ENCODE data around the gene ISYNA1.

ISYNA1 gene

GRCh38 chr19:18443831-18444230 lies 5.9 kb upstream of the ISYNA1 start:
- DNase-seq (ENCODE audit: low read depth) = no peak

- DNase-seq (ENCODE audit: low read depth) = no peak
Observed at GRCh38 chr19:18443406-18443805, 5.5 kb upstream of the ISYNA1 start.

- no peak for DNase-seq (ENCODE audit: low read depth)
Observed at GRCh38 chr19:18442941-18443340, 5.0 kb upstream of the ISYNA1 start.

GRCh38 chr19:18441804-18442788 lies 4.2 kb upstream of the ISYNA1 start:
- DNase-seq (ENCODE audit: low read depth) = no peak

- no peak for DNase-seq (ENCODE audit: low read depth)
Observed at GRCh38 chr19:18440936-18441803, 3.2 kb upstream of the ISYNA1 start.

- DNase-seq (ENCODE audit: low read depth) = no peak
Observed at GRCh38 chr19:18440415-18440877, 2.5 kb upstream of the ISYNA1 start.

GRCh38 chr19:18439910-18440237 lies 1.9 kb upstream of the ISYNA1 start:
- DNase-seq (ENCODE audit: low read depth) = no peak

- no peak for DNase-seq (ENCODE audit: low read depth)
Observed at GRCh38 chr19:18439025-18439909, 1.3 kb upstream of the ISYNA1 start.

GRCh38 chr19:18438331-18439024 lies 545 bp upstream of the ISYNA1 start:
- DNase-seq (ENCODE audit: low read depth) = no peak

- DNase-seq (ENCODE audit: low read depth) = peak; percentile 61
Observed at GRCh38 chr19:18436671-18437490, 1.1 kb downstream of the ISYNA1 start.

- DNase-seq (ENCODE audit: low read depth) = no peak
Observed at GRCh38 chr19:18435842-18436670, 1.9 kb downstream of the ISYNA1 start.

- DNase-seq (ENCODE audit: low read depth) = no peak
Observed at GRCh38 chr19:18435178-18435841, 2.6 kb downstream of the ISYNA1 start.

- no peak for DNase-seq (ENCODE audit: low read depth)
Observed at GRCh38 chr19:18434411-18435175, 3.3 kb downstream of the ISYNA1 start.

GRCh38 chr19:18433735-18434398 lies 4.1 kb downstream of the ISYNA1 start:
- no peak for DNase-seq (ENCODE audit: low read depth)

GRCh38 chr19:18433015-18433691 lies 4.8 kb downstream of the ISYNA1 start:
- no peak for DNase-seq (ENCODE audit: low read depth)

- DNase-seq (ENCODE audit: low read depth) = no peak
Observed at GRCh38 chr19:18432275-18433014, 5.5 kb downstream of the ISYNA1 start.
